Fibroblast of peridontal ligament (primary cell): ENCODE measurements around the gene RERG.
"Not testable (repeated sequence)": the region's sequence is repeated elsewhere in the genome, so short reads cannot be mapped to it uniquely, and the experiment has no call there.

ENCODE experiments used
- DNase-seq: peaks from one replicate; pipeline ENCODE4 v3.0.0-alpha.2; 2010; ENCODE audit errors: extremely low read depth

Gene RERG

DNA sequence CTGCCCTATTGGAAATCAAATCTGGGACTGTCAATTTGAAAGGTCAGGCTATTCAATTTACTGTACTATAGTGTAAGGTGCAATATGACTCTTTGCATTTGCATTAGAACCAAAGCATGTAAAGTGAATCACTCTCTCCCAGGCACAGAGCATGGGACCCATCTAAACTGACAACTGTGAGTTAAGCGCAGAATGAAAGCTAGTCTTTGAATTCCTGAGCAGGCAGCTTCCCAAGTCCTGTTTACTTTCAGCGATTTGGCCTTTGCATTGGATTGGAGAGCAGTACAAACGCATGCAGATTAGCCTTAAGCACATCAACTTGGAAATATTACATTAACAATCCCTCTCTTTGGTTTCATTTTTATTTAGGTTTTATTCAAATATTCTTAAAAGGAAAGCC is 74.6 kb downstream of the RERG start:
- DNase-seq, result peak; percentile 4

- no peak for DNase-seq
Measured at GRCh38 chr12:15143467-15143866, 77.8 kb downstream of the RERG start.

DNA sequence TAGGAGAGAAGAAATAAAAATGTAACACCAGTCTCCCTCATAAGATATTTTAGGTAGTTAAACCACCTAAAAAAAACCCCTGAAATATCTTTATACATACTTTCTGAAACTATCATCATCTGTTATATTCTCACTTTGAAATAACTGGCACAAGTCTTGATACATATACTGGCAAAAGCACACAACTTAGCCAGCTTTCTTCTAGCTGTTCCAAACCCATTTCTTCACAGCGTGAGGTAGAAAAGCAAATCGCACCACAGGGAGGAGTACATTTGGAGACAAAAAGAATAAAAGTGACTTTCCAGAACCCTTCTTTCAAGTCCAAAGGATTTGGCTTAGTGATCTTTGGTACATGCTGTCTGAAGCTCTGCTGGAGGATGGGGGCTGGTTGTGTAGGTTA is 78.5 kb downstream of the RERG start:
- DNase-seq, result no peak

- DNase-seq, result peak; percentile 79
Measured at GRCh38 chr12:15131431-15131830, 89.8 kb downstream of the RERG start.

DNA sequence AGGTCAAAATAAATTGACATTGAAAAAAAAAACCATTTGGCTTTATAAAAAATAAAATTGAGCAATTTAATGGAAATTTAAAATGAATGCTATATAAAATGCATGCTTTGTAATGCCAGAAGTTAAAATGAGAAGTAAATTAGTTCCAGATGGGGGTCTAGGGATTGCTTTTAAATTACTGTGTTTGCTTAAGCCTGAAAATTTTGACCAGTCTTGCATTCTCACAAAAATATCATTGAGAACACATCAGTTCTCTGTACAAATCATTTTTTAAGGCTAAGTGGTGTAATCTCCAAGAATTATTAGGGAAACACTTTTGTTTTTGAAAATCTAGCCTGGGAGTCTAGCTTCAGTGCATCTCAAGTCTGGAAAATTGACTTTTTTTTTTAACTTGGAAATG is 90.7 kb downstream of the RERG start:
- peak; percentile 80 for DNase-seq

- no peak for DNase-seq
Measured at GRCh38 chr12:15123401-15123800, 97.8 kb downstream of the RERG start.

GRCh38 chr12:15122344-15122743 is 98.9 kb downstream of the RERG start:
- peak; percentile 2 for DNase-seq

DNA sequence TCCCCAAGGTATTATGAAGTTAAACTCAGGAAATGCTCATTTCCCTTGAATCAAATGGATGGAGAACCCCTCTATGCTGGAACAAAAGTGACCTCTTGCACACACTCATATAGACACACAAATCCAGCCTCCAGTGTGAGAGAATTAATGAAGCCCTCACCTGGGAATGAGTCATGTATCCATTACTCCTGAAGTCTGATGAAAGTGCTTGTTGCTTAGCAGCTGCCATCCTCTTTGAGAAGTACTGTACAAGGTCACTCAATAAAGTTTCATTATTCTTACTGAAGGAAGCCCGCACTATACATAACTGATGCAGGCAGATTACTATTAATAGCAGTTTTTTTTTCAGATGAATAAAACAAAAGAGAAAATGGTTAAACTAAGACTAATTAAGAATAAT is 102.3 kb downstream of the RERG start:
- DNase-seq, result no peak

DNA sequence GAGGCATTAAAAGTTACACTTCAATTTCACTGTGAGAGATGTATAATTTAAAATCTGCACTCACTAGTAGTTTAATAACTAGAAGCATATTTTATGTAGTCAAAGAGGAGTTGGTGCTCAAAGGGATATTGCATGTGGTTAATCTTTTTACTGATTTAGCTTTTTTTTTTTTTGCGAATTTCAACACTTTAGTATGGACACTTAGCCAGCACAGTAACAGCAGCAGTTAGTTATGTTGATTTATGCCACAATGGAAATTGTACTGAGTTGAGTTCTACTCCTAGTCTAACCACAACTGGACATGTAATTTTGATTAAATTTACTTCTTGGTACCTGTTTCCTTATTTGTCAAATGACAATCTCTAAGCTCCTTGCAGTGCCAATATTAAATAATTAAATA is 104.2 kb downstream of the RERG start:
- no peak for DNase-seq

- no peak for DNase-seq
Measured at GRCh38 chr12:15116086-15116485, 105.1 kb downstream of the RERG start.

DNA sequence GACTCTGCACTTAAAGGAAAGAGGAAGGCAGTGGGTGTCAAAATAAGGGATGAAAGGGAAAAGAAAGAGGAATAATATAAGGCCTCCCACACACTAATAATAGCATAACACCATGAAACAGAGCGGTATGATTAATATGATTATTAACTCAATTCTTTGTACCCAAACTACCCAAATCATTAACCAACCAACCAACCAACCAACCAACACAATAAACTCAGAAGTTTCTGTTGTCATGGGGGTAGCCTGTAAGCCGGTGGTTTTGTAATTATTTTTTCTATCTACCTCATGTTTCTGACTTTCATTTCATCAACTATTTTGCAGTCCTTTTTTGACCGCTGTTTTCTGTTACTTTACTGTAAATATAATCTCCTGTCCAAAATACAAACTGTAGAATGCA is 105.8 kb downstream of the RERG start:
- no peak for DNase-seq

GRCh38 chr12:15114501-15114900 is 106.7 kb downstream of the RERG start:
- DNase-seq, result no peak

GRCh38 chr12:15092826-15093225 is 128.4 kb downstream of the RERG start:
- DNase-seq, result no peak

DNA sequence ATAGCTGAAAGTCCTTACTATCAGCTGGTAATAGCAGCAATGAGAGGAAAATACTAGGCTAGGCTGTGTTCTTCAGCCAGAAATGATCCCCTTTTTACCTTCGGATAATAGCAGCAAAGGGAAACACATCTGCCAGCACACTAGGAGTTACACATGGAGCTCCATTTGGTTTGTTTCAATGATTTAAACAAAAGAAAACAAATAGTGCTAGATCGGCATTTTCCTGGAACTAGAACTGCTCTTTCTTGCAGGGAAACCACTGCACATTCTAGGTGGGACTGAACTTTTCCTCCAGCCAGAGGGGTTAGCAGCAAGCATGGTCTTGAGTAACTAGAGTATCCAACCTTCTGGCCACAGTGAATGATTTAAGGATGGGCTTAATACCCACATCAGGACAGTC is 130.8 kb downstream of the RERG start:
- DNase-seq, result no peak

DNA sequence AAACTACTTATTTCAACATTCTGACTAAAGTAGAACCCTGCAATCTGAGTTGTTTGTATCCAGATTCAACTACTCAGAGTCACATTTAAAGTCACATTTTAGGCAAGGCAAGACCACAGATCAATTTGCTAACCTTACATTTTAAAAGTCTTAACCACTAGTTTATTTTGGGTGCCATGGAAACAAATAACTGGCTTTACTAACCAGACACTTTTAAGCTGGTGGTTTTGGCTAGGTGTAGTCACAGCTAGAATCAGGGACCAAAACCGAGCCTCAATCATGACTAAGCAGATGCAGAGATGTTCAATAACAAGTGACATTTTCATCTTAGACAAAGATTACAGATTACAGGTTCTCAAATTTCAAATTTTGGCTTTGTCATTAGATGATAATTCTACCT is 133.1 kb downstream of the RERG start:
- peak; percentile 7 for DNase-seq

DNA sequence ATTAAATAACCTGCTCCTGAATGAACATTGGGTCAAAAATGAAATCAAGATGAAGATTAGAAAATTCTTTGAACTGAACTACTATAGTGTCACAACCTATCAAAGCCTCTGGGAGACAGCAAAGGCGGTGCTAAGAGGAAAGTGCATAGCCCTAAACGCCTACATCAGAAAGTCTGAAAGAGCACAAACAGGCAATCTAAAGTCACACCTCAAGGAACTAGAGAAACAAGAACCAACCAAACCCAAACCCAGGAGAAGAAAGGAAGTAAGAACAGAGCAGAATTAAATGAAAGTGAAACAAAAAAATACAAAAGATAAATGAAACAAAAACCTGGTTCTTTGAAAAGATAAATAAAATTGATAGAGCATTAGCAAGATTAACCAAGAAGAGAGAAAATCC is 143.5 kb downstream of the RERG start:
- not testable (repeated sequence) for DNase-seq

- DNase-seq, result no peak
Measured at GRCh38 chr12:15074351-15074750, 146.9 kb downstream of the RERG start.

- no peak for DNase-seq
Measured at GRCh38 chr12:15059123-15059522, 162.1 kb downstream of the RERG start.
